Measurements from ENCODE around the gene PPP1R11. TPM values are rescaled to one million over a fixed set of nuclear protein-coding genes. Genes with fewer than 3 reads are reported as not detected.

PPP1R11 gene
- total and polyA plus RNA-seq, 2 experiments from 2014 or later: 19.6 to 26.6 TPM

DNA sequence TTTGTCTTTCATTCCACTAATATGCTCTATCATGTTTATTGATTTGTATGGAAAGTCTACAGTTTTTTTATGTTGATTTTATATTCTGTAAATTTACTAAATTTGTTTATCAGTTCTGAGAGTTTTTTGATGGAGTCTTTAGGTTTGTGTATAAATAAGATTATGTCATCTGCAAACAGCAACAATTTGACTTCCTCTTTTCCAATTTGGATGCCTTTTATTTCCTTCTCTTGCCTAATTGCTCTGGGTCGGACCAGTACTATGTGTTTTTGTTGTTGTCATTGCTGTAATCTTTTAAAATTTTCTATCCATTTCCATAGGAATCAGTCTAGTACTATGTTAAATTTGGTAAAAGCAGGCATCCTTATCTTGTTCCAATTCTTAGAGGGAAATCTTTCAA, 37.4 kb upstream of the PPP1R11 start (continued):
- TF ChIP-seq, protein P1, sequence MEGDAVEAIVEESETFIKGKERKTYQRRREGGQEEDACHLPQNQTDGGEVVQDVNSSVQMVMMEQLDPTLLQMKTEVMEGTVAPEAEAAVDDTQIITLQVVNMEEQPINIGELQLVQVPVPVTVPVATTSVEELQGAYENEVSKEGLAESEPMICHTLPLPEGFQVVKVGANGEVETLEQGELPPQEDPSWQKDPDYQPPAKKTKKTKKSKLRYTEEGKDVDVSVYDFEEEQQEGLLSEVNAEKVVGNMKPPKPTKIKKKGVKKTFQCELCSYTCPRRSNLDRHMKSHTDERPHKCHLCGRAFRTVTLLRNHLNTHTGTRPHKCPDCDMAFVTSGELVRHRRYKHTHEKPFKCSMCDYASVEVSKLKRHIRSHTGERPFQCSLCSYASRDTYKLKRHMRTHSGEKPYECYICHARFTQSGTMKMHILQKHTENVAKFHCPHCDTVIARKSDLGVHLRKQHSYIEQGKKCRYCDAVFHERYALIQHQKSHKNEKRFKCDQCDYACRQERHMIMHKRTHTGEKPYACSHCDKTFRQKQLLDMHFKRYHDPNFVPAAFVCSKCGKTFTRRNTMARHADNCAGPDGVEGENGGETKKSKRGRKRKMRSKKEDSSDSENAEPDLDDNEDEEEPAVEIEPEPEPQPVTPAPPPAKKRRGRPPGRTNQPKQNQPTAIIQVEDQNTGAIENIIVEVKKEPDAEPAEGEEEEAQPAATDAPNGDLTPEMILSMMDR (conservative IDR thresholded peaks at IDR 0.05; ENCODE audit: low read depth in 2 of 2): no peak
- TF ChIP-seq CREB1 (CRISPR knock-in tag; IDR thresholded peaks at IDR 0.05; ENCODE audit: low read depth): no peak
- TF ChIP-seq, protein P2, sequence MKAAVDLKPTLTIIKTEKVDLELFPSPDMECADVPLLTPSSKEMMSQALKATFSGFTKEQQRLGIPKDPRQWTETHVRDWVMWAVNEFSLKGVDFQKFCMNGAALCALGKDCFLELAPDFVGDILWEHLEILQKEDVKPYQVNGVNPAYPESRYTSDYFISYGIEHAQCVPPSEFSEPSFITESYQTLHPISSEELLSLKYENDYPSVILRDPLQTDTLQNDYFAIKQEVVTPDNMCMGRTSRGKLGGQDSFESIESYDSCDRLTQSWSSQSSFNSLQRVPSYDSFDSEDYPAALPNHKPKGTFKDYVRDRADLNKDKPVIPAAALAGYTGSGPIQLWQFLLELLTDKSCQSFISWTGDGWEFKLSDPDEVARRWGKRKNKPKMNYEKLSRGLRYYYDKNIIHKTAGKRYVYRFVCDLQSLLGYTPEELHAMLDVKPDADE (IDR thresholded peaks at IDR 0.05): no peak
- no peak for TF ChIP-seq ZNF114 (CRISPR knock-in tag; IDR thresholded peaks at IDR 0.05)
- no peak for TF ChIP-seq EZH2 (IDR thresholded peaks at IDR 0.05; ENCODE audit: low read depth, unreplicated experiment)

DNA sequence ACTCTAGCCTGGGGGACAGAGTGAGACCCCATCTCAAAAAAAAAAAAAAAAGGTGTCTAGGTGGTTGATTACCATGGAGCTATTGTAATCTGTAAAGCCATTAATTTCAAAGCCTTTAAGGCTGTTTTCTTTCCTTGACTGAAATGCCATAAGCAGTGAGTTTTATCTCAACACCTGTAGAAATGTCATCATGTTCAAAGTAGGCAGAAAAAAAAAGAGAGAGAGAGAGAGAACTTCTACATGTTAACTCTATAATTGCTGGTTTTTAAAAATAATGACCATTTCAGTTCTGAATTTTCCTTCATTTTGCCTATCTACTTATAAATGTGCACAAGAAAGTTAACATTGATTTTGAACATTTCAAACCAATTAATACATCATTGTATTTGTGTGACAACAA, 35.6 kb upstream of the PPP1R11 start:
- Histone ChIP-seq H3K27ac (ENCODE audit: low read depth) (no peak overlapping the region), H3K27me3 (ENCODE audit: insufficient read depth) (no peaks in the 10 kb centered on the region), H3K4me1 (ENCODE audit: insufficient read depth) (no peaks in the 10 kb centered on the region), H3K9me2 (ENCODE audit: insufficient read depth) (no peaks in the 10 kb centered on the region), H3K79me2 (replicated peaks; ENCODE audit: insufficient read depth) (no peaks in the 10 kb centered on the region), H2AFZ (no peak overlapping the region), H4K20me1 (replicated peaks; ENCODE audit: insufficient read depth) (no peaks in the 10 kb centered on the region), H3K4me2 (no peak overlapping the region), H3K4me3 (no peak overlapping the region), H3F3A (replicated peaks; ENCODE audit: low read depth) (no peaks in the 10 kb centered on the region), H3K36me3 (ENCODE audit: insufficient read depth) (no peaks in the 10 kb centered on the region)
- no peak for DNase-seq (ENCODE audit: low spot score)
- Mint-ChIP-seq H3K4me1 (no peaks in the 10 kb centered on the region), H3K4me3 (no peak overlapping the region), H3K36me3 (ENCODE audit: low read depth) (no peaks in the 10 kb centered on the region), H3K9me3 (no peaks in the 10 kb centered on the region), H3K27ac (no peak overlapping the region), H3K27me3 (ENCODE audit: insufficient read depth, low read depth, poor library complexity) (no peaks in the 10 kb centered on the region)
- no peak for ATAC-seq
- TF ChIP-seq ZNF331 (CRISPR knock-in tag; IDR thresholded peaks at IDR 0.05; ENCODE audit: low read depth) (no peak), POLR2AphosphoS5 (IDR thresholded peaks at IDR 0.05; ENCODE audit: low read depth) (no peak), NANOG (IDR thresholded peaks at IDR 0.05; ENCODE audit: borderline replicate concordance) (no peak), ZNF114 (CRISPR knock-in tag; IDR thresholded peaks at IDR 0.05) (no peak), STAT1 (IDR thresholded peaks at IDR 0.05; ENCODE audit: unreplicated experiment) (no peak)
- TF ChIP-seq, protein P2 (IDR thresholded peaks at IDR 0.05): no peak
- TF ChIP-seq, protein P3, sequence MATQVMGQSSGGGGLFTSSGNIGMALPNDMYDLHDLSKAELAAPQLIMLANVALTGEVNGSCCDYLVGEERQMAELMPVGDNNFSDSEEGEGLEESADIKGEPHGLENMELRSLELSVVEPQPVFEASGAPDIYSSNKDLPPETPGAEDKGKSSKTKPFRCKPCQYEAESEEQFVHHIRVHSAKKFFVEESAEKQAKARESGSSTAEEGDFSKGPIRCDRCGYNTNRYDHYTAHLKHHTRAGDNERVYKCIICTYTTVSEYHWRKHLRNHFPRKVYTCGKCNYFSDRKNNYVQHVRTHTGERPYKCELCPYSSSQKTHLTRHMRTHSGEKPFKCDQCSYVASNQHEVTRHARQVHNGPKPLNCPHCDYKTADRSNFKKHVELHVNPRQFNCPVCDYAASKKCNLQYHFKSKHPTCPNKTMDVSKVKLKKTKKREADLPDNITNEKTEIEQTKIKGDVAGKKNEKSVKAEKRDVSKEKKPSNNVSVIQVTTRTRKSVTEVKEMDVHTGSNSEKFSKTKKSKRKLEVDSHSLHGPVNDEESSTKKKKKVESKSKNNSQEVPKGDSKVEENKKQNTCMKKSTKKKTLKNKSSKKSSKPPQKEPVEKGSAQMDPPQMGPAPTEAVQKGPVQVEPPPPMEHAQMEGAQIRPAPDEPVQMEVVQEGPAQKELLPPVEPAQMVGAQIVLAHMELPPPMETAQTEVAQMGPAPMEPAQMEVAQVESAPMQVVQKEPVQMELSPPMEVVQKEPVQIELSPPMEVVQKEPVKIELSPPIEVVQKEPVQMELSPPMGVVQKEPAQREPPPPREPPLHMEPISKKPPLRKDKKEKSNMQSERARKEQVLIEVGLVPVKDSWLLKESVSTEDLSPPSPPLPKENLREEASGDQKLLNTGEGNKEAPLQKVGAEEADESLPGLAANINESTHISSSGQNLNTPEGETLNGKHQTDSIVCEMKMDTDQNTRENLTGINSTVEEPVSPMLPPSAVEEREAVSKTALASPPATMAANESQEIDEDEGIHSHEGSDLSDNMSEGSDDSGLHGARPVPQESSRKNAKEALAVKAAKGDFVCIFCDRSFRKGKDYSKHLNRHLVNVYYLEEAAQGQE (IDR thresholded peaks at IDR 0.05; ENCODE audit: unreplicated experiment): no peak
- TF ChIP-seq, protein P4, sequence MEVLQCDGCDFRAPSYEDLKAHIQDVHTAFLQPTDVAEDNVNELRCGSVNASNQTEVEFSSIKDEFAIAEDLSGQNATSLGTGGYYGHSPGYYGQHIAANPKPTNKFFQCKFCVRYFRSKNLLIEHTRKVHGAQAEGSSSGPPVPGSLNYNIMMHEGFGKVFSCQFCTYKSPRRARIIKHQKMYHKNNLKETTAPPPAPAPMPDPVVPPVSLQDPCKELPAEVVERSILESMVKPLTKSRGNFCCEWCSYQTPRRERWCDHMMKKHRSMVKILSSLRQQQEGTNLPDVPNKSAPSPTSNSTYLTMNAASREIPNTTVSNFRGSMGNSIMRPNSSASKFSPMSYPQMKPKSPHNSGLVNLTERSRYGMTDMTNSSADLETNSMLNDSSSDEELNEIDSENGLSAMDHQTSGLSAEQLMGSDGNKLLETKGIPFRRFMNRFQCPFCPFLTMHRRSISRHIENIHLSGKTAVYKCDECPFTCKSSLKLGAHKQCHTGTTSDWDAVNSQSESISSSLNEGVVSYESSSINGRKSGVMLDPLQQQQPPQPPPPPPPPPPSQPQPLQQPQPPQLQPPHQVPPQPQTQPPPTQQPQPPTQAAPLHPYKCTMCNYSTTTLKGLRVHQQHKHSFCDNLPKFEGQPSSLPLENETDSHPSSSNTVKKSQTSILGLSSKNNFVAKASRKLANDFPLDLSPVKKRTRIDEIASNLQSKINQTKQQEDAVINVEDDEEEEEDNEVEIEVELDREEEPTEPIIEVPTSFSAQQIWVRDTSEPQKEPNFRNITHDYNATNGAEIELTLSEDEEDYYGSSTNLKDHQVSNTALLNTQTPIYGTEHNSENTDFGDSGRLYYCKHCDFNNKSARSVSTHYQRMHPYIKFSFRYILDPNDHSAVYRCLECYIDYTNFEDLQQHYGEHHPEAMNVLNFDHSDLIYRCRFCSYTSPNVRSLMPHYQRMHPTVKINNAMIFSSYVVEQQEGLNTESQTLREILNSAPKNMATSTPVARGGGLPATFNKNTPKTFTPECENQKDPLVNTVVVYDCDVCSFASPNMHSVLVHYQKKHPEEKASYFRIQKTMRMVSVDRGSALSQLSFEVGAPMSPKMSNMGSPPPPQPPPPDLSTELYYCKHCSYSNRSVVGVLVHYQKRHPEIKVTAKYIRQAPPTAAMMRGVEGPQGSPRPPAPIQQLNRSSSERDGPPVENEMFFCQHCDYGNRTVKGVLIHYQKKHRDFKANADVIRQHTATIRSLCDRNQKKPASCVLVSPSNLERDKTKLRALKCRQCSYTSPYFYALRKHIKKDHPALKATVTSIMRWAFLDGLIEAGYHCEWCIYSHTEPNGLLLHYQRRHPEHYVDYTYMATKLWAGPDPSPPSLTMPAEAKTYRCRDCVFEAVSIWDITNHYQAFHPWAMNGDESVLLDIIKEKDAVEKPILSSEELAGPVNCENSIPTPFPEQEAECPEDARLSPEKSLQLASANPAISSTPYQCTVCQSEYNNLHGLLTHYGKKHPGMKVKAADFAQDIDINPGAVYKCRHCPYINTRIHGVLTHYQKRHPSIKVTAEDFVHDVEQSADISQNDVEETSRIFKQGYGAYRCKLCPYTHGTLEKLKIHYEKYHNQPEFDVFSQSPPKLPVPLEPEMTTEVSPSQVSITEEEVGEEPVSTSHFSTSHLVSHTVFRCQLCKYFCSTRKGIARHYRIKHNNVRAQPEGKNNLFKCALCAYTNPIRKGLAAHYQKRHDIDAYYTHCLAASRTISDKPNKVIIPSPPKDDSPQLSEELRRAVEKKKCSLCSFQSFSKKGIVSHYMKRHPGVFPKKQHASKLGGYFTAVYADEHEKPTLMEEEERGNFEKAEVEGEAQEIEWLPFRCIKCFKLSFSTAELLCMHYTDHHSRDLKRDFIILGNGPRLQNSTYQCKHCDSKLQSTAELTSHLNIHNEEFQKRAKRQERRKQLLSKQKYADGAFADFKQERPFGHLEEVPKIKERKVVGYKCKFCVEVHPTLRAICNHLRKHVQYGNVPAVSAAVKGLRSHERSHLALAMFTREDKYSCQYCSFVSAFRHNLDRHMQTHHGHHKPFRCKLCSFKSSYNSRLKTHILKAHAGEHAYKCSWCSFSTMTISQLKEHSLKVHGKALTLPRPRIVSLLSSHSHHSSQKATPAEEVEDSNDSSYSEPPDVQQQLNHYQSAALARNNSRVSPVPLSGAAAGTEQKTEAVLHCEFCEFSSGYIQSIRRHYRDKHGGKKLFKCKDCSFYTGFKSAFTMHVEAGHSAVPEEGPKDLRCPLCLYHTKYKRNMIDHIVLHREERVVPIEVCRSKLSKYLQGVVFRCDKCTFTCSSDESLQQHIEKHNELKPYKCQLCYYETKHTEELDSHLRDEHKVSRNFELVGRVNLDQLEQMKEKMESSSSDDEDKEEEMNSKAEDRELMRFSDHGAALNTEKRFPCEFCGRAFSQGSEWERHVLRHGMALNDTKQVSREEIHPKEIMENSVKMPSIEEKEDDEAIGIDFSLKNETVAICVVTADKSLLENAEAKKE (CRISPR knock-in tag; IDR thresholded peaks at IDR 0.05): no peak
